Measurements from ENCODE around the gene KLF4. TPM values are rescaled to one million over a fixed set of nuclear protein-coding genes. Genes with fewer than 3 reads are reported as not detected.
A peak's percentile ranks its signal among the peaks of the same experiment; 100 is the strongest.

KLF4 gene
- total RNA-seq, 1 donor from 2014 or later, result 0.52 TPM

DNA sequence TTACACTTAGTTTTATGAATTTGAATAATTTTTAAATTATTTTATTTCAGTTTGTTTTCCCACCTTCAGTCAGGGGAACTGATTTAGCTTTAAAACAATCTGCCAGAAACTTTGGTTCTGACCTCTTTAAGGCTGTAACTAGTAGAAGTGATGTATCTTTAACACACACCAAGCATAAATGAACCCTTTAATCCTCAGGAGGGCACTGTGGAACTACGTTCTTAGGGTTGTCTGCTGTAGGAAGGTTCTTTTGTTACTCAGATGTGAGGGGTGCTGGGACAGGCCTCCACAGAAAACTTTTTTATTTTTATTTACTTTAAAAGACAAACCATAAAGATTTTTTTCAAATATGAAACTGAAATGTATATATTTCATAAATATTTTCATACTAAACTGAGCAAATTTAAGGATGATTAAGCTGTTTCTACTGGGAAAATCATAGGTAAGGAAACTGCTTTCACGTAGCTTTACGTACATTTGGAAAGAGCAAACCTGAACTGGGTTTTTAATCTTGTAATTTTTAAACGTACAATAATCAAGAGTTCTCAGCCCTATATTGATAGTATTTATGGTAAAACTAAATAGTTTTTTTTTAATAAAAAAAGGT is 5.3 kb downstream of the KLF4 start:
- intact Hi-C loops (cut with micrococcal nuclease), result loop anchor here (10.0 kb wide), 1 partner anchor 1831 kb away; no protein-coding TSS in a partner anchor

GRCh38 chr9:107483666-107484065 is 5.9 kb downstream of the KLF4 start:
- no peak overlapping the region for H3K4me3 Mint-ChIP-seq (ENCODE audit: low read depth)
- H3K27ac Mint-ChIP-seq, result no peak overlapping the region
- H3K4me1 Mint-ChIP-seq (ENCODE audit: low read depth), result peaks cover under 1% of the 10 kb centered on the region
- DNase-seq (ENCODE audit: low spot score), result no peak
- H3K27me3 Mint-ChIP-seq (ENCODE audit: low read depth), result peaks cover 31% of the 10 kb centered on the region
- H3K9me3 Mint-ChIP-seq, result no peaks in the 10 kb centered on the region
- H3K36me3 Mint-ChIP-seq (ENCODE audit: low read depth), result no peaks in the 10 kb centered on the region
- intact Hi-C loops (cut with micrococcal nuclease), result loop anchor here (10.0 kb wide), 1 partner anchor 1831 kb away; no protein-coding TSS in a partner anchor

More for the DNA sequence above, 5.3 kb downstream of the KLF4 start:
- no peak overlapping the region for H3K27ac Mint-ChIP-seq
- H3K4me3 Mint-ChIP-seq (ENCODE audit: low read depth), result no peak overlapping the region
- DNase-seq (ENCODE audit: low spot score), result no peak
- no peaks in the 10 kb centered on the region for H3K9me3 Mint-ChIP-seq
- H3K36me3 Mint-ChIP-seq (ENCODE audit: low read depth), result no peaks in the 10 kb centered on the region
- H3K4me1 Mint-ChIP-seq (ENCODE audit: low read depth), result peaks cover 1% of the 10 kb centered on the region
- peaks cover 36% of the 10 kb centered on the region for H3K27me3 Mint-ChIP-seq (ENCODE audit: low read depth)

DNA sequence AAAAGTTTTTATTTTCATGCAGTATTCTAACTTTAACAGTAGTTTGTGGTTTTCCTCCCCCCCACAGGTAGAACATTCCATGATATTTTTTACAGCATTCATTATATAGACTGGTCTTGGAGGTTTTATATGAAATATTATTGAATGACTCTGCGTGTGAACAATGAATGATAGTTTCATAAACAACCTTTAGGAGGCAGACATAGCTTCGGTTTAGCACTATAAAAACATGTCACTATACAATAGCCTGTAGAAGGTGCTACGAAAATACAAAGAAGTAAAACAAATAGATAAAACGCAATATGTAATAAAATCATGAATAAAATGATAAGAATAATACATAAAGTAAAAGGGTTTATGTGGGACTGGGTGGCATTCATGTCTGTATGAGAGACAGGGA is 8.5 kb downstream of the KLF4 start:
- Mint-ChIP-seq H3K27ac (no peak overlapping the region), H3K27me3 (ENCODE audit: low read depth) (peaks cover 18% of the 10 kb centered on the region)
- intact Hi-C loops (cut with micrococcal nuclease), result loop anchor here (10.0 kb wide), 1 partner anchor 1834 kb away; no protein-coding TSS in a partner anchor

GRCh38 chr9:107480386-107480789 is 9.2 kb downstream of the KLF4 start:
- Mint-ChIP-seq H3K9me3 (no peaks in the 10 kb centered on the region), H3K27ac (no peak overlapping the region), H3K36me3 (ENCODE audit: low read depth) (no peaks in the 10 kb centered on the region), H3K27me3 (ENCODE audit: low read depth) (peaks cover 12% of the 10 kb centered on the region), H3K4me1 (ENCODE audit: low read depth) (no peaks in the 10 kb centered on the region), H3K4me3 (ENCODE audit: low read depth) (no peak overlapping the region)
- intact Hi-C loops (cut with micrococcal nuclease), result loop anchor here (10.0 kb wide), 1 partner anchor 1834 kb away; no protein-coding TSS in a partner anchor
- DNase-seq (ENCODE audit: low spot score), result no peak

More for the DNA sequence above, 8.5 kb downstream of the KLF4 start:
- Mint-ChIP-seq H3K4me3 (ENCODE audit: low read depth) (no peak overlapping the region), H3K36me3 (ENCODE audit: low read depth) (no peaks in the 10 kb centered on the region), H3K9me3 (no peaks in the 10 kb centered on the region), H3K4me1 (ENCODE audit: low read depth) (no peaks in the 10 kb centered on the region)
- no peak for DNase-seq (ENCODE audit: low spot score)

GRCh38 chr9:107478805-107479204 is 10.8 kb downstream of the KLF4 start:
- Mint-ChIP-seq H3K27ac (no peak overlapping the region), H3K4me3 (ENCODE audit: low read depth) (no peak overlapping the region), H3K36me3 (ENCODE audit: low read depth) (no peaks in the 10 kb centered on the region), H3K9me3 (no peaks in the 10 kb centered on the region), H3K27me3 (ENCODE audit: low read depth) (peaks cover 8% of the 10 kb centered on the region), H3K4me1 (ENCODE audit: low read depth) (no peaks in the 10 kb centered on the region)
- no peak for DNase-seq (ENCODE audit: low spot score)
- intact Hi-C loops (cut with micrococcal nuclease), result no loop called here

DNA sequence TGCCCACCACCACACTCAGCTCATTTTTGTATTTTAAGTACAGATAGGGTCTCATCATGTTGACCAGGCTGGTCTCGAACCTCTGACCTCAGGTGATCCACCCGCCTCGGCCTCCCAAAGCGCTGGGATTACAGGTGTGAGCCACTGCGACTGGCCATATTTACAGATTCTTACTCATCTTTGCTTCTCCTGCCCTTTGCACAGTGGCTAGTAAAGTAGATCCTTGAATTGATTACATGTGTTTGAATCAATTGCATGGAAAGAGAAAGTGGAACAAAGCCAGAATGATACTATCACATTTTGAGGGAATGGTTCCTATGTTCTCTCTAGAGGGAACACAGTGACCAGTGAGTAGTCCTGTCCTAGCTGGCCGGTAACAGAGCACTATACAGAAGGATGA is 15.4 kb downstream of the KLF4 start:
- Mint-ChIP-seq H3K27ac (no peak overlapping the region), H3K27me3 (ENCODE audit: low read depth) (no peaks in the 10 kb centered on the region), H3K4me1 (ENCODE audit: low read depth) (no peaks in the 10 kb centered on the region), H3K36me3 (ENCODE audit: low read depth) (no peaks in the 10 kb centered on the region), H3K4me3 (ENCODE audit: low read depth) (no peak overlapping the region), H3K9me3 (no peaks in the 10 kb centered on the region)
- no peak for DNase-seq (ENCODE audit: low spot score)
- intact Hi-C loops (cut with micrococcal nuclease), result no loop called here

DNA sequence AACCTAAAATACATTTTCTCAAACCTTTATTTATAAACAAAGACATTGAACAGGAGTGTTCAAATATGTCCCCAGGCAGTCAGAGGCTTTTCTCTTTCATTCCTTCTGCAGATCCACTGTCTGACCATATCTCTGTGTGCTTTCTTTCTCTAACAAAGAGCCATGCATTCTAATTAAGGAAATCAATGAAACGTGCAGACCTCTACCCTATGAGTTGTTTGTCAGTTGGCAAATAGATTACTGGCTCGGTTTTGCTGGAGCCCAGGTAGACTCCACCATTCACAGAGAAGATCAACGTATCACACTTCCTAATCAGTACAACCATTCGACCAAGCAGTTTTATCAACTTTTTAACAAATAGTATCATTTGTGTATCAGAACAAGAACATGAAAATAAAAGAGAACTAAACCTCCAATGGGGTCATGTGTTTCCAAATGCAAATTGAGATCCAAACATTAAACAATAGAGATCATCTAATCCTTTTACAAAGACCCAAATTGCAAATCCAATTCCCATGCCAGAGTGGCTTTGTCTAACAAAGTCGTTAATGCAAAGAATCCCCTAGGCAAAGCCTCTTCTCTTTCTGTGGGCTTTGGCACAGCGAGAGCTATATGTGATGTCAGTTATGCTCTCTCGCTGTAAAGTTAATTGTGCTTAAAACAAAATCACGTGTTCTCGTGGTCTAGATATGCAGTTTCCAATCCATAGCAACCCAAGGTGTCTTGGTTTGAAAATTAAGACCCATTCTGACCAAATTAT is 16.8 kb downstream of the KLF4 start:
- Mint-ChIP-seq H3K4me3 (ENCODE audit: low read depth) (no peak overlapping the region), H3K27me3 (ENCODE audit: low read depth) (peaks cover under 1% of the 10 kb centered on the region), H3K36me3 (ENCODE audit: low read depth) (no peaks in the 10 kb centered on the region), H3K9me3 (no peaks in the 10 kb centered on the region), H3K4me1 (ENCODE audit: low read depth) (no peaks in the 10 kb centered on the region), H3K27ac (no peak overlapping the region)
- intact Hi-C loops (cut with micrococcal nuclease), result no loop called here
- DNase-seq (ENCODE audit: low spot score), result no peak

DNA sequence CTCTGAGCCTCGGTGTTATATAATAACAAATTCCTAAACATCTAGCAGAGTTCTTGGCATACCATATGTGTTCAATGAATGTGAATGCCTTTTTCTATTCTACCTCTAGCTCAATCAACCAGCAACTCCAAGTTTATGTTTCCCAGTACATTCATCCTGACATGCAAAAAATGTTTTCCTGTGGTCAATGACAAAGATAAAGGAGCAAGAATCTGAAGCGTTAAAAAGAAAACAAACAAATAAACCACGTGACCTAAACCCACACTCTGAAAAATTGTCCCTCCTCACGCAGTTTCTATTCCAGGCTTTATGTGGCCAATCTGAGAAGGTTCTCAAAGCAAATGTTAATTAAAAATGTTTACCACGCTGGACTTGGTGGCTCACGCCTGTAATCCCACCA is 18.0 kb downstream of the KLF4 start:
- H3K9me3 Mint-ChIP-seq, result no peaks in the 10 kb centered on the region
- DNase-seq (ENCODE audit: low spot score), result no peak
- H3K4me3 Mint-ChIP-seq (ENCODE audit: low read depth), result no peak overlapping the region
- H3K36me3 Mint-ChIP-seq (ENCODE audit: low read depth), result no peaks in the 10 kb centered on the region
- no peaks in the 10 kb centered on the region for H3K4me1 Mint-ChIP-seq (ENCODE audit: low read depth)
- peaks cover 12% of the 10 kb centered on the region for H3K27me3 Mint-ChIP-seq (ENCODE audit: low read depth)
- intact Hi-C loops (cut with micrococcal nuclease), result no loop called here
- H3K27ac Mint-ChIP-seq, result no peak overlapping the region

- H3K4me3 Mint-ChIP-seq (ENCODE audit: low read depth), result no peak overlapping the region
- H3K27ac Mint-ChIP-seq, result no peak overlapping the region
- no peak for DNase-seq (ENCODE audit: low spot score)
- intact Hi-C loops (cut with micrococcal nuclease), result no loop called here
- H3K36me3 Mint-ChIP-seq (ENCODE audit: low read depth), result no peaks in the 10 kb centered on the region
- H3K9me3 Mint-ChIP-seq, result no peaks in the 10 kb centered on the region
- no peaks in the 10 kb centered on the region for H3K4me1 Mint-ChIP-seq (ENCODE audit: low read depth)
- H3K27me3 Mint-ChIP-seq (ENCODE audit: low read depth), result peaks cover 26% of the 10 kb centered on the region
Observed at GRCh38 chr9:107467416-107467815, 22.2 kb downstream of the KLF4 start.

GRCh38 chr9:107466826-107467225 is 22.7 kb downstream of the KLF4 start:
- Mint-ChIP-seq H3K9me3 (no peaks in the 10 kb centered on the region), H3K36me3 (ENCODE audit: low read depth) (no peaks in the 10 kb centered on the region), H3K4me3 (ENCODE audit: low read depth) (no peak overlapping the region), H3K27ac (no peak overlapping the region), H3K4me1 (ENCODE audit: low read depth) (no peaks in the 10 kb centered on the region), H3K27me3 (ENCODE audit: low read depth) (peaks cover 26% of the 10 kb centered on the region)
- DNase-seq (ENCODE audit: low spot score), result no peak
- intact Hi-C loops (cut with micrococcal nuclease), result no loop called here

DNA sequence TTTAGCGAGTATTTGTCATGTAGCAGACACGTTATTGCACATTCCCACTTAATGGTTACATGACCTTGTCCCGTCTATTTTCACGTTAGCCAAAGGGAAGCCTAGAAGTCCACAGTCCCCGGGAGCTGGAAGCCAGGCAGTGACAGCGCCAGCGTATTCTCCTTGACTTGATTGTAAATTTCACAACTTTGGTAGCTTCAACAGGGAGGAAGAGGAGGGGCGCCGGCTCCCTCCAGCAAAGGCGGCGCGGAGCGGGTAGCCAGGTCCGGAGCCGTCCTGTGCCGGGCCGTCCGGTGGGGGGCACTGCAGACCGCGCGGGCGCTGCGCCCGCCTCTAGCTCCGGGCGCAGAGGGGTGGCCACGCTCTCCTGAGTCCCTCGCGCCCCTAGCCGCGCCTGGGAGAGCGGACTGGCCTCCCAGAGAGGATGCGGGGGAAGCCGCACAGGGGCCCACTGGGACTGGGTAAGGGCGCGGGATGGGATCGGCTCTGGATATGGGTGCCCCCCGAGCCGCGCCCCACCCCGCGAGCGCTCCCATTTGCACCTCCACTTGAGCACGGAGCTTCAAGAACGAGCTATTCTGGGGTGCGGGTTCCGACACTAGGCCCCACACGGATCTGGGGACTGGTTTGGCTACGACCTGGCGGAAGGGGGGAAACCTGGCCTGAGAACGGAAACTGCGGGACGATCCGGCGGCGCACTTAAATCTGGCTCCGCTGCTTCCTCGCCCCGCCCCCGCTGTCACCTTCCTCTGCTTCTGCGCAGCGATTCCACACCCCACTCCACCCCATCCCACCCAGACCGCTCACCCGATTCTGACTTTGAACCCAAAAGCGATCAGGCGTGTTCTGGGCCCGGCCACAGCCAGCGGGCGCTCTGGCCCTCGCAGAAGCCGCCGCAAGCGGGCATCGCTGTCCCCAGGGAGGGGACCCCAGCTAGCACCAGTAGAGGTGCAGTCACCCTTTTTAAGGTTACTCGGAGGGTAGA is 23.8 kb downstream of the KLF4 start:
- H3K27ac Mint-ChIP-seq, result no peak overlapping the region
- intact Hi-C loops (cut with micrococcal nuclease), result no loop called here
- no peaks in the 10 kb centered on the region for H3K4me1 Mint-ChIP-seq (ENCODE audit: low read depth)
- H3K4me3 Mint-ChIP-seq (ENCODE audit: low read depth), result peak overlapping the region; percentile 52
- no peaks in the 10 kb centered on the region for H3K9me3 Mint-ChIP-seq
- no peaks in the 10 kb centered on the region for H3K36me3 Mint-ChIP-seq (ENCODE audit: low read depth)
- DNase-seq (ENCODE audit: low spot score), result no peak
- H3K27me3 Mint-ChIP-seq (ENCODE audit: low read depth), result peaks cover 26% of the 10 kb centered on the region

- intact Hi-C loops (cut with micrococcal nuclease), result no loop called here
- Mint-ChIP-seq H3K36me3 (ENCODE audit: low read depth) (no peaks in the 10 kb centered on the region), H3K9me3 (no peaks in the 10 kb centered on the region), H3K27ac (no peak overlapping the region), H3K27me3 (ENCODE audit: low read depth) (peaks cover 26% of the 10 kb centered on the region), H3K4me1 (ENCODE audit: low read depth) (no peaks in the 10 kb centered on the region), H3K4me3 (ENCODE audit: low read depth) (peak overlapping the region; percentile 21)
- no peak for DNase-seq (ENCODE audit: low spot score)
Observed at GRCh38 chr9:107464516-107464915, 25.1 kb downstream of the KLF4 start.
